GM12892 (cell line): ENCODE measurements around the gene CCDC59. TPM values are rescaled to one million over a fixed set of nuclear protein-coding genes. Genes with fewer than 3 reads are reported as not detected.
"Not testable (repeated sequence)": the region's sequence is repeated elsewhere in the genome, so short reads cannot be mapped to it uniquely, and the experiment has no call there.

Experiments used
- DNase-seq: peaks from one replicate; pipeline ENCODE4 v3.0.0; 2011; ENCODE audit not compliant: insufficient read length
- FAIRE-seq: peaks from 2 replicates; lab custom pipeline; 2011; peaks lifted over from hg19 to GRCh38; lab: Jason Lieb, UNC
- POLR2A ChIP-seq: IDR thresholded peaks from 2 replicates; pipeline ENCODE4 v1.6.1; 2011; ENCODE audit warnings: low read depth, low read length, control low read depth
- POLR2AphosphoS5 ChIP-seq: IDR thresholded peaks from 2 replicates; pipeline ENCODE4 v1.6.1; 2011; ENCODE audit warnings: low read depth, low read length, control low read depth
- TAF1 ChIP-seq: IDR thresholded peaks from 2 replicates; pipeline ENCODE4 v1.6.1; 2011; ENCODE audit warnings: low read depth, mild to moderate bottlenecking, control low read depth, low read length, borderline replicate concordance
- polyA plus RNA-seq: library from polyadenylated mRNA; unstranded; fragments of >200 nt; gene quantifications from one replicate; pipeline ENCODE4 v1.2.1, GENCODE V29; 2012; ENCODE audit warnings: missing spikeins, inconsistent platforms; ENCODE audit not compliant: missing spikeins

The CCDC59 gene, protein sequence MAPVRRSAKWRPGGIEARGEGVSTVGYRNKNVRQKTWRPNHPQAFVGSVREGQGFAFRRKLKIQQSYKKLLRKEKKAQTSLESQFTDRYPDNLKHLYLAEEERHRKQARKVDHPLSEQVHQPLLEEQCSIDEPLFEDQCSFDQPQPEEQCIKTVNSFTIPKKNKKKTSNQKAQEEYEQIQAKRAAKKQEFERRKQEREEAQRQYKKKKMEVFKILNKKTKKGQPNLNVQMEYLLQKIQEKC
- polyA plus RNA-seq: 71.8 TPM

DNA sequence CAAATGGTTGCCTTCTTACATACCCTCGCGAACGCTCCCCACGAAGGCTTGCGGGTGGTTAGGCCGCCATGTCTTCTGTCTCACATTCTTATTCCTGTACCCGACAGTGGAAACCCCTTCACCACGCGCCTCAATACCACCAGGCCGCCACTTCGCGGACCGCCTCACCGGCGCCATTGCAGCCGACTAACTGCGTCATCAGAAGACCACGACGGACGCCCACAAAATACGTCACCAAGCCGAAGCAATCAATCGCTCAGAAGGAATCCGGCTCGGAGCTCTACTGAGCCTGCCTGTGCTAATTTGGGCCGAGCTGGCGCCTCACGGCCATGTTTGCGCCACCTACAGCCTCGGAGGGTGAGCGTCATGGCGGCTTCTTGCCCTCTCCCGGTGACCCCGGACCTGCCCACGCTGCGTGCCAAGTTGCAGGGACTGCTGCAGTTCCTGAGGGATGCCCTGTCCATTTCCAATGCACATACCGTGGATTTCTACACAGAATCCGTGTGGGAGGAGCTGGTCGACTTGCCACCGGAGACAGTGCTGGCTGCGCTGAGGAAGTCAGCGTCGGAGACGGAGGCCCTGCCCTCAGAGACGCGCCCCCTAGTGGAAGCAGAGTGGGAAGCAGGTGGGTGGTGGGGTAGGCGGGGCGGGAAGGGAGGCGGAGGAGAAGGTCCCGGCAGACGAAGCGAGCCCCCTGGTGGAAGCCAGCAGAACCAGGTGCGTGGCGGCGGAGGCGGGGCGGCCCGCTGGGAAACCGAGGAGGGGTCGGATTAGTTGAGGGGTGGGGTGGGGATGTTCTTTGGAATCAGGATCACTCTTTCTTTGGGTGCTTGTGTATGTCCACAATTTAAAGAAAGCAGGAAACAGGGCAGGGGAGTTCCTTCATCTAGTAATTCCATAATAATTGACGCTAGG, at the start of gene CCDC59, which contains the start of gene METTL25:
Gene CCDC59 (minus strand): TSS at position 188 of the 915 bp plus-strand sequence. CDS start 11 bp downstream, at position 177.
Gene METTL25 (plus strand): TSS at position 330 of the 915 bp plus-strand sequence. CDS start 37 bp downstream, at position 367.
- FAIRE-seq (peak; percentile 96), DNase-seq (peak; percentile 72)
- TF ChIP-seq POLR2AphosphoS5 (peak; percentile 97), POLR2A (peak; percentile 94; the same call in 1 of the 2 replicates), TAF1 (peak; percentile 98)

DNA sequence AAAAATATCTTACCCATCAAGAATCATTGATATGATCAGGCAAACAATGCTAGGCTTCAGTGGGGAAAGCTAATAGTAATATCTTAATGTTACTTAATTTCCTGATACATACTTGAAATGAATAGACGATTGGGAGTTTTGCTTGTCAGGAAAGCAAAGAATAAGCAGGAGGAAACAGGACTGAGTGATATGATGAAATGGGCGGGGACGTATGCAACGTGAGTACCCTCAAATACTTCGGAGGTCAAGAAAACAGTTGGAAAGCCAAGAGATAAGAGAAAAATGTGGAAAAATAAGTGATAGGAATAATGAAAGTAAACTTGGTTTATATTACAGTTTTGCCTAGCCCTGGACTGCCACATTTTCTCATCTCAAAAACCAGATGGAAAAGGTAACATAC, 49.3 kb upstream of the CCDC59 start:
- TF ChIP-seq POLR2A (no peak), POLR2AphosphoS5 (no peak), TAF1 (no peak)
- FAIRE-seq: no peak
- DNase-seq: no peak

DNA sequence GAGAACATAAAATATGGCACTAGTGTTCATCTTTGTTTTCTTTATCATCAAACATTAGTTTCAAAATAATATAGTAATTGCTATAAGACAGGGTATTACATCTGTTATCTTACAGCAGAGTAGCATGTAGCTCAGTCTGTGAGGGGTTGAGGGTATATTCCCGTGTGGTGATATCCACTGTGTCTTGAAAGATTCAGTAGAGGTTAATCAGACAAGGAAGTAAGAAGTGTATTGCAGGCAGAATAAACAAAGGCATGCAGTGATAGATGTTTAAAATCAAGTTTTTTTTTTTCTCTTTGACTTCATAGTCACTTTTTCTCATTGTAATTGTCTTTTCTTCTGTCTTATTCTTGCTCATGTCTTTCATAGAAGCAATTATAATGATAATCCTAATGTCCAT, 48.5 kb upstream of the CCDC59 start:
- FAIRE-seq (no peak), DNase-seq (no peak)
- TF ChIP-seq POLR2AphosphoS5: no peak
- no peak for TF ChIP-seq POLR2A
- TF ChIP-seq TAF1: no peak

DNA sequence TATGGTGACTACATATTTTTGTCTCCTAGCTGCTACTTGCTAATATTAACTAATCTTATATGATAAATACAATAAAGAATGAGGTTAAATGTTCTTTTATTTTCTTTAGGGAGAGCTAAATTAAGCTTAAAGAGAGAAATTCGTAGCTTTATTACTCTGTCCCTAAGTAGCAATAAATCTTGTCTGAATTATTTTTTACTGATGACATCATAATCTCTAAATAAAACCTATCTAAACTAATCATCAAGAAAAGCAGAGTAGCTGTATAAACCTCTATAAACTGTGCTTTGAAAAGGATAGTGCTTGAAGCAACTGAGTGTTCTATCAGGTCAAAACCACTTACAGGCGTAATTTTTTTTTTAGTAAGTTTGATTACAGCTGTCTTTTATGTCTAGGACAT, 42.6 kb upstream of the CCDC59 start:
- DNase-seq: no peak
- no peak for FAIRE-seq
- TF ChIP-seq TAF1: no peak
- no peak for TF ChIP-seq POLR2AphosphoS5
- no peak for TF ChIP-seq POLR2A

DNA sequence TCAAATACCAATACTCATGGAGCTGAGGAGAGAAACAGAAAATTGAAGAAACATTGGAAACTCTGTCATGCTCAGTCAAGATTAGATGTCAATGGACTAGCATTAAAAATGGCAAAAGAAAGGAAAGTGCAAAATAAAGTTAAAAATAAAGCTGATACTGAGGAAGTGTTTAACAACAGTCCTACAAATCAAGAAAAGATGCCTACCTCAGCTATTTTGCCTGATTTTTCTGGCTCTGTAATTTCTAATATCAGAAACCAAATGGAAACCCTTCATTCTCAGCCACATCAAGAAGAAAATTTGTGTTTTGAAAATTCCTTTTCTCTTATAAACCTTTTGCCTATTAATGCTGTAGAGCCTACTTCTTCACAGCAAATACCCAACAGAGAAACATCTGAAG, 40.7 kb upstream of the CCDC59 start:
- DNase-seq (no peak), FAIRE-seq (no peak)
- TF ChIP-seq POLR2A: no peak
- no peak for TF ChIP-seq POLR2AphosphoS5
- TF ChIP-seq TAF1: no peak

DNA sequence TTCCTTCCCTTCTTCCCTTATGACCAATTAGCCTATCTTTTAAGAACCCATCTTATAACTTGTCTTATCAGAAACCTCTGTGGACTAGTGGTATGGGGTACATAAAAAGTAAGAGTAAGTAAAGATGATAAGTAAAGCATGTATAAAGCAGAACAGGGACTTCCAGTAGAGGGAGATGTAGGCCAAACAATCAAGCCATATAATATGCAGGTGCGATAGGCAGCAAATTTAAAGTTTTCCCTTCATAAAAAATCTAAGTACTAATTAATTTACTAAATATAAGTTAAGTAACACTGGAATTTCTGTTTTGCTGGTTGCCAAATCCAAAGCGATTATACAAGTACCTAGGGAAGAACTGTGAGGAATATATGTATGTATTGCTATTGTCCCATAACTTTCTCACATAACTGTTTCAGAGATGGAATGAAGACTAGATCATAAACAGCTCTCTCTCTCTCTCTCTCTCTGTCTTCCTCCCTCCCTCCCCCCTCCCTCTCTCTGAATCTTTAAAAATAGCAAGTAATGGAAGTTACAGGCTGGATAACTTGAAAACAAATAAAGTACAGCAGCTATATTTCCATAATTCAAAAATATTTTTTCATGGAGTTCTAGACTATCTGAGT, 25.9 kb upstream of the CCDC59 start:
- no peak for FAIRE-seq
- no peak for DNase-seq
- TF ChIP-seq POLR2AphosphoS5: no peak
- no peak for TF ChIP-seq POLR2A
- TF ChIP-seq TAF1: no peak

DNA sequence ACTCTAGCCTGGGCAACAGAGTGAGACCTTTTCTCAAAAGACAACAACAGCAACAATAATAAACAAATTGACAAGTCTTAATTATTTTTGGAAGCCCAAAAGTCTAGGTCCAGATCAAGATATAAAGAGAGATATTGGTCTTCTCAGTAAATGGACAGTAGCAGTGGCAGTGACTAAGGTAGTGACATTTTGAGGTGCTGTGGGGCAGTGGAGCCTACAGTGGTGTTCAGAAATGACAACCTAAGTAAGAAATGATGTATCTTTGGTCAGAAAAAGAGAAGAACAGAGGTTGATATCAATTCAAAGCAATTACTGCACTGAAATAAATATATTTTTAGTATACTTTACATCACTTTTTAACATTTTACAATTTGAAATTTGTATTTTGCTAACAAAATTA, 20.8 kb upstream of the CCDC59 start:
- TF ChIP-seq POLR2A (no peak), POLR2AphosphoS5 (no peak)
- FAIRE-seq: no peak
- no peak for DNase-seq

DNA sequence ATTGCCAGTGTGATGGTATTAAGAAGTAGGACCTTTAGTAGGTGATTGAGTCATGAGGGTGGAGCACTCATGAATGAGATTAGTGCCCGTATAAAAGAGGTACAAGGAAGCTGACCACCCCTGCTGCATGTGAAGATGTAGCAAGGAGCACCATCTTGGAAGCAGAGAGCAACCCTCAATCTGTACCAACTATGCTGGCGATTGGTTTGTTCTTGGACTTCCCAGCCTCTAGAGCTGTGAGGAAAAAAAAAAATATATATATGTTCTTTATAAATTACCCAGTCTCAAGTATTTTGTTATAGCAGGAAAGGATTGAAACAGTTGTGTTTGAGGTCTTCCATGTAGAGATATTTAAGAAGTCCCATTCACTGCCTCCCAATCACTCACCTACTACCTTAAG, 17.0 kb upstream of the CCDC59 start:
- DNase-seq (no peak), FAIRE-seq (no peak)
- TF ChIP-seq POLR2AphosphoS5 (no peak), POLR2A (no peak), TAF1 (no peak)

DNA sequence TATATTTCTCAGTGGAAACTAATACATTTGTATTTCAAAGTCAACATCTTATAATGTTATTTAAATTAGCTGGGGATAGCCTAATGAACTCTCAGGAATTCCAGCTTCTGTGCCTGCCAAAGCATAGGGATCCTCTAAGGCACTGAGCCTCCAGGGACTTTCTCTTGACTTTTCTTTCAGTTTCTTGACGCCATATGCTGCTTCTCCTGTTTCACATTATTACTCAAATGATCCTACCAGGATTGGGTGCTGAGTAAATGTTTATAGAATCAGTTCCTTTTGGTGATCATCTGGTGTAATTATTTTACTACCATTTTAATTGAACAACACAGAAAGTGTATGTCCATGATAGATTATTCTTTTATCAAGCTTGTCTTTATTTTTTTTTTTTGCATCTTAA, 8.0 kb upstream of the CCDC59 start:
- no peak for DNase-seq
- no peak for FAIRE-seq
- TF ChIP-seq POLR2A (no peak), TAF1 (no peak), POLR2AphosphoS5 (no peak)

DNA sequence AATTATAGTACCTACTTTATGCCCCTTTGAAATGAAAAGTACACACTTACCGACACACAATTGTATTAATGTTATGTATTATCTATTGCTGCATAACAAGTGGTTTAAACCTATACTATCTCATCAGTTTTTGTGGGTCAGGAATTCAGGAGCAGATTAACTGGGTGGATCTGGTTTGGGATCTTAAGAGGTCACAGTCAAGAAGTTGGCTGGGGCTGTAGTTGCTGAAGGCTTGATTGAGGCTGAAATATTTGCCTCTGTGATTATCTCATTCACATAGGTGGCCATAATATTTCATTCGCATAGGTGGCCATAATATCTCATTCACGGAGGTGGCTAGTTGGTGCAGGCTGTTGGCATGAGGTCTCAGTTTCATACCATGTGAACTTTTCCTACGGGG, 5.8 kb upstream of the CCDC59 start:
- FAIRE-seq (peak; percentile 50), DNase-seq (no peak)
- no peak for TF ChIP-seq TAF1
- TF ChIP-seq POLR2AphosphoS5: no peak
- no peak for TF ChIP-seq POLR2A

DNA sequence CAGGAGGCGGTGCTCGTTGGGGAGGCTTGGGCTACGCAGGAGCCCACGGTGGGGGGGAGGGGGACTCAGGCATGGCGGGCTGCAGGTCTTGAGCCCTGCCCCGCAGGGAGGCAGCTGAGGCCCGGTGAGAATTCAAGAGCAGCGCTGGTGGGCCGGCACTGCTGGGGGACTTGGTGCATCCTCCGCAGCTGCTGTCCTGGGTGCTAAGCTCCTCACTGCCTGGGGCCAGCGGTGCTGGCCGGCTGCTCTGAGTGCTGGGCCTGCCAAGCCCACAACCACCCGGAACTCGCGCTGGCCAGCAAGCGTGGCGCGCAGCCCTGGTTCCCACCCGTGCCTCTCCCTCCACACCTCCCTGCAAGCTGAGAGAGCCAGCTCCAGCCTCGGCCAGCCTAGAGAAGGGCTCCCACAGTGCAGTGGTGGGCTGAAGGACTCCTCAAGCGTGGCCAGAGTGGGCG, 3.3 kb upstream of the CCDC59 start:
- DNase-seq (no peak), FAIRE-seq (no peak)
- no peak for TF ChIP-seq TAF1
- TF ChIP-seq POLR2A: no peak
- no peak for TF ChIP-seq POLR2AphosphoS5

DNA sequence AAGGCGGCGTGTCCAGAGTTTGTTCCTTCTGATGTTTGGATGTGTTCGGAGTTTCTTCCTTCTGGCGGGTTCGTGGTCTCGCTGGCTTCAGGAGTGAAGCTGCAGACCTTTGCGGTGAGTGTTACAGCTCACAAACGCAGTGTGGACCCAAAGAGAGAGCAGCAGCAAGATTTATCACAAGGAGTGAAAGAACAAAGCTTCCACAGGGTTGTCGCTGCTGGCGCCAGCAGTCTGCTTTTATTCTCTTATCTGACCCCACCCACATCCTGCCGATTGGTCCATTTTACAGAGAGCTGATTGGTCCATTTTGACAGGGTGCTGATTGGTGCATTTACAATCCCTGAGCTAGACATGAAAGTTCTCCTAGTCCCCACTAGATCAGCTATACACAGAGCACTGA, 2.6 kb upstream of the CCDC59 start:
- not testable (repeated sequence) for DNase-seq, FAIRE-seq
